AG09309 (cell line): ENCODE measurements around the gene ENOX2.
A peak's percentile ranks its signal among the peaks of the same experiment; 100 is the strongest.
"Not testable (repeated sequence)": the region's sequence is repeated elsewhere in the genome, so short reads cannot be mapped to it uniquely, and the experiment has no call there.

Experiments used
- DNase-seq: peaks from one replicate; pipeline ENCODE4 v3.0.0-alpha.2; 2010; ENCODE audit warnings: low read depth
- H3K4me3 ChIP-seq: 2 replicates; pipeline ENCODE4 v1.5.1; 2011; ENCODE audit warnings: mild to moderate bottlenecking, low read depth, low read length, moderate library complexity; ENCODE audit not compliant: control insufficient read depth
- CTCF ChIP-seq: IDR thresholded peaks from 2 replicates; pipeline ENCODE4 v1.5.1; 2011; ENCODE audit warnings: mild to moderate bottlenecking, low read depth, low read length, inconsistent platforms; ENCODE audit not compliant: insufficient read depth, control insufficient read depth; ENCODE audit errors: missing control alignments

ENOX2 gene

GRCh38 chrX:130715299-130715698 is 187.7 kb downstream of the ENOX2 start:
- H3K4me3 ChIP-seq, result no peak overlapping the region
- DNase-seq, result peak; percentile 53
- no peak for TF ChIP-seq CTCF

GRCh38 chrX:130714665-130715064 is 188.3 kb downstream of the ENOX2 start:
- TF ChIP-seq CTCF, result no peak
- DNase-seq, result no peak
- no peak overlapping the region for H3K4me3 ChIP-seq

- no peak for DNase-seq
- no peak overlapping the region for H3K4me3 ChIP-seq
- no peak for TF ChIP-seq CTCF
Observed at GRCh38 chrX:130714135-130714534, 188.9 kb downstream of the ENOX2 start.

- not testable (repeated sequence) for DNase-seq
Observed at GRCh38 chrX:130709178-130709577, 193.8 kb downstream of the ENOX2 start.

GRCh38 chrX:130705591-130705990 is 197.4 kb downstream of the ENOX2 start:
- DNase-seq, result no peak

More at GRCh38 chrX:130709178-130709577, 193.8 kb downstream of the ENOX2 start:
- H3K4me3 ChIP-seq, result not testable (repeated sequence)

GRCh38 chrX:130704053-130705038 is 198.7 kb downstream of the ENOX2 start:
- no peak overlapping the region for H3K4me3 ChIP-seq
- no peak for DNase-seq
- TF ChIP-seq CTCF, result no peak

More at GRCh38 chrX:130705591-130705990, 197.4 kb downstream of the ENOX2 start:
- no peak overlapping the region for H3K4me3 ChIP-seq
- no peak for TF ChIP-seq CTCF
